ENCODE data around the gene PRTFDC1.

The PRTFDC1 gene

GRCh38 chr10:24910574-24910973 lies 41.8 kb downstream of the PRTFDC1 start:
- H3K4me3 Mint-ChIP-seq: no peak overlapping the region
- no peaks in the 10 kb centered on the region for H3K27me3 Mint-ChIP-seq
- peaks cover 3% of the 10 kb centered on the region for H3K36me3 Mint-ChIP-seq
- H3K9me3 Mint-ChIP-seq (ENCODE audit: low read depth): no peaks in the 10 kb centered on the region
- peaks cover 11% of the 10 kb centered on the region for H3K4me1 Mint-ChIP-seq (ENCODE audit: low read depth)
- no peak overlapping the region for H3K27ac Mint-ChIP-seq

- Mint-ChIP-seq H3K9me3 (ENCODE audit: low read depth) (no peaks in the 10 kb centered on the region), H3K27me3 (no peaks in the 10 kb centered on the region), H3K4me3 (no peak overlapping the region), H3K4me1 (ENCODE audit: low read depth) (peaks cover 11% of the 10 kb centered on the region), H3K27ac (no peak overlapping the region), H3K36me3 (peaks cover 3% of the 10 kb centered on the region)
Observed at GRCh38 chr10:24908793-24909423, 43.5 kb downstream of the PRTFDC1 start.

GRCh38 chr10:24907956-24908355 lies 44.5 kb downstream of the PRTFDC1 start:
- H3K4me1 Mint-ChIP-seq (ENCODE audit: low read depth): peaks cover 11% of the 10 kb centered on the region
- no peaks in the 10 kb centered on the region for H3K9me3 Mint-ChIP-seq (ENCODE audit: low read depth)
- no peak overlapping the region for H3K27ac Mint-ChIP-seq
- no peak overlapping the region for H3K4me3 Mint-ChIP-seq
- H3K27me3 Mint-ChIP-seq: no peaks in the 10 kb centered on the region
- peaks cover 3% of the 10 kb centered on the region for H3K36me3 Mint-ChIP-seq

GRCh38 chr10:24906372-24906771 lies 46.0 kb downstream of the PRTFDC1 start:
- no peaks in the 10 kb centered on the region for H3K27me3 Mint-ChIP-seq
- H3K9me3 Mint-ChIP-seq (ENCODE audit: low read depth): no peaks in the 10 kb centered on the region
- H3K36me3 Mint-ChIP-seq: peaks cover 5% of the 10 kb centered on the region
- peaks cover 12% of the 10 kb centered on the region for H3K4me1 Mint-ChIP-seq (ENCODE audit: low read depth)
- H3K4me3 Mint-ChIP-seq: no peak overlapping the region
- H3K27ac Mint-ChIP-seq: no peak overlapping the region

DNA sequence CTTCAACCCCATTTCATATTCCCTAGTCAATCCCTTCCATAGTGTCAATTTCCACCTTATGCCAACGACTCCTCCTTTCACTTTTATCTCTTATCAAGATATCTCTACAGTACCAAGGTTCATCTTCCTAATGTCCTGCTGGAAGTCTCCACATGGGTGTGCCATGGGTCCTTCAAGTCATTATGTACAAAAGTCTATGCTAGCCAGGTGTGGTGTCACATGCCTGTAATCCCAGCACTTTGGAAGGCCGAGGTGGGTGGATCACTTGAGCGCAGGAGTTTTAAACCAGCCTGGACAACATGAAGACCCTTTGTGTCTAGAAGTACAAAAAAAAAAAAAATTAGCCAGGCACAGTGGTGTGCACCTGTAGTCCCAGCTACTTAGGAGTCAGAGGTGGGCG lies 47.6 kb downstream of the PRTFDC1 start:
- H3K9me3 Mint-ChIP-seq (ENCODE audit: low read depth): no peaks in the 10 kb centered on the region
- no peak overlapping the region for H3K4me3 Mint-ChIP-seq
- no peak overlapping the region for H3K27ac Mint-ChIP-seq
- no peaks in the 10 kb centered on the region for H3K27me3 Mint-ChIP-seq
- H3K36me3 Mint-ChIP-seq: peaks cover 5% of the 10 kb centered on the region
- peaks cover 22% of the 10 kb centered on the region for H3K4me1 Mint-ChIP-seq (ENCODE audit: low read depth)

GRCh38 chr10:24902400-24902728 lies 50.0 kb downstream of the PRTFDC1 start:
- Mint-ChIP-seq H3K27ac (no peak overlapping the region), H3K36me3 (peaks cover 7% of the 10 kb centered on the region), H3K27me3 (no peaks in the 10 kb centered on the region), H3K4me1 (ENCODE audit: low read depth) (peaks cover 29% of the 10 kb centered on the region), H3K9me3 (ENCODE audit: low read depth) (no peaks in the 10 kb centered on the region), H3K4me3 (no peak overlapping the region)

DNA sequence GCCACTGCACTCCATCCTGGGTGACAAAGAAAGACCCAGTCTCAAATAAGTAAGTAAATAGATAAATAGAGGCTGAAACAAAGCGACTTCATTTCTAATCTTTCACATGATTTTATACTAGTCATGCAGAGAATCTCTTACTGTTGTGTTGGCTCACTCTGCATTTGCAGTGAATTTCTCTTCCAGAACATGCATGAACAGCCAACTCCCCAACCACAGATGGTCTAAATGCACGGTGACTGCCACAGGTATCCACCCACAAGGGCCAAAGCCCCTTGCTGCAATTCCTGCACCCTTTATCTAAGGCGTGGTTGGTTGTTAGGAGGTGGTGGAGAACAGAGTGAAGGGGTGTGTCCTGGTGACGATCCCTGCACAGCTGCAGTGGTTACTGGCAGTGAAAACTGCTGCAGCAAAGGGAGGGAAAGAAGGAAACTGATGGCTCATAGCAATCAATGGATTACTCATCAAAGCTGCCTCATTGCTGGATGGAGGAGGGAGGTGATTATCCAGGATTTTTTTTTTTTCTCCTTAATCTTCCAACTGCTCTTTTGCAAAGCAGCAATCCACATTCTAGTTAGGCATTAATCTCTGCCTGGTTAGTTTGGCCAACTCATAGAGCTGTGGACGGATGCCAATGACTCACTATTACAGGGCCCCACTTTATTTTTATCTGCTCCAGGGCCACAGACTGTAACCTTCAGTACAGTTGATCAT lies 50.6 kb downstream of the PRTFDC1 start:
- Mint-ChIP-seq H3K4me1 (ENCODE audit: low read depth) (peaks cover 35% of the 10 kb centered on the region), H3K27me3 (no peaks in the 10 kb centered on the region), H3K27ac (no peak overlapping the region), H3K4me3 (no peak overlapping the region), H3K36me3 (peaks cover 7% of the 10 kb centered on the region), H3K9me3 (ENCODE audit: low read depth) (no peaks in the 10 kb centered on the region)

GRCh38 chr10:24900888-24901685 lies 51.3 kb downstream of the PRTFDC1 start:
- Mint-ChIP-seq H3K4me1 (ENCODE audit: low read depth) (peaks cover 42% of the 10 kb centered on the region), H3K4me3 (no peak overlapping the region), H3K9me3 (ENCODE audit: low read depth) (no peaks in the 10 kb centered on the region), H3K36me3 (peaks cover 4% of the 10 kb centered on the region), H3K27me3 (no peaks in the 10 kb centered on the region), H3K27ac (peak overlapping the region; percentile 28)

- Mint-ChIP-seq H3K4me3 (no peak overlapping the region), H3K36me3 (peaks cover 4% of the 10 kb centered on the region), H3K9me3 (ENCODE audit: low read depth) (no peaks in the 10 kb centered on the region), H3K27me3 (no peaks in the 10 kb centered on the region), H3K4me1 (ENCODE audit: low read depth) (peaks cover 56% of the 10 kb centered on the region), H3K27ac (no peak overlapping the region)
Observed at GRCh38 chr10:24899571-24899970, 52.8 kb downstream of the PRTFDC1 start.

GRCh38 chr10:24898501-24898900 lies 53.9 kb downstream of the PRTFDC1 start:
- Mint-ChIP-seq H3K4me1 (ENCODE audit: low read depth) (peaks cover 64% of the 10 kb centered on the region), H3K9me3 (ENCODE audit: low read depth) (no peaks in the 10 kb centered on the region), H3K27ac (no peak overlapping the region), H3K27me3 (no peaks in the 10 kb centered on the region), H3K4me3 (no peak overlapping the region), H3K36me3 (peaks cover 4% of the 10 kb centered on the region)

- Mint-ChIP-seq H3K4me3 (peak overlapping the region; percentile 38), H3K4me1 (ENCODE audit: low read depth) (peaks cover 67% of the 10 kb centered on the region), H3K9me3 (ENCODE audit: low read depth) (peaks cover under 1% of the 10 kb centered on the region), H3K27ac (peak overlapping the region; percentile 70), H3K27me3 (no peaks in the 10 kb centered on the region), H3K36me3 (peaks cover 4% of the 10 kb centered on the region)
Observed at GRCh38 chr10:24897326-24897926, 55.0 kb downstream of the PRTFDC1 start.

DNA sequence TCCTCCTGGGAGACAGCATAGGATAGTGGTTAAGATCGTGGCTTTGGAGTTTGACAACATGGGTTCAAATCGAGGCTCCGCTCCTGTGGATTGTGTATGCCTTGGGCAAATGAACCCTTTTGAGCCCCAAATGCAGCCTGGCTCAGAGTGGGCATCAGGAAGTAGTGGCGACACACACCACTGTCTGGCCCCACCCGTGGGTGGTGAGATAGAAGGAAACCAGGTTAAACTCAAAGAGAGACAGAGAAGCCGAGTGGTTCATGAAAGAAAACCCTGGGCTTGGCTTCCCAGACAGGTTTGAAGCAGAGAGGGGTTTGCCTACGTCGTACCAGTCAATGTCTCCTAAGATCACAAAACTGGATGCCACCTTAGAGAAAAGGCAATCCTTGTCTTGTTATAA lies 57.7 kb downstream of the PRTFDC1 start:
- Mint-ChIP-seq H3K4me1 (ENCODE audit: low read depth) (peaks cover 57% of the 10 kb centered on the region), H3K4me3 (peak overlapping the region; percentile 67), H3K9me3 (ENCODE audit: low read depth) (peaks cover 3% of the 10 kb centered on the region), H3K27ac (peak overlapping the region; percentile 87), H3K36me3 (peaks cover 2% of the 10 kb centered on the region), H3K27me3 (no peaks in the 10 kb centered on the region)

DNA sequence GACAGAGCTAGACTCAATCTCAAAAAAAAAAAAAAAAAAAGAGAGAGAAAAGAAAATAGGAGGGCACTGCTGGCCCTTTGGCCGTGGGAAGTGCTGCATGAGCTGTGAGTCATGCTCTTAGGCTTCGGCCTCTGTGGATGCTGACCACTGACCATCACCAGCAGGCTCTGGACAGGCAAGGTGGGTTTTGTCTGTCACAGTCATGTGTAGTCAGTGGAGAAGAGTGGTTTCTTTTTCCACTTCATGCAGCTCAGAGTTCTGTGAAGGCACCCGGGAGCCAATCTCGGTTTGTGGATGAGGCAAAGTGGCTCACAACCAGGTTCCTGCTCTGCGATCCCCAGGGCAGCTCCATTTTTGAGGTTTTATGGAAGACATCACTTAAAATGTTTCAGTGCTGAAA lies 58.1 kb downstream of the PRTFDC1 start:
- Mint-ChIP-seq H3K4me1 (ENCODE audit: low read depth) (peaks cover 61% of the 10 kb centered on the region), H3K27me3 (no peaks in the 10 kb centered on the region), H3K4me3 (peak overlapping the region; percentile 67), H3K9me3 (ENCODE audit: low read depth) (peaks cover 3% of the 10 kb centered on the region), H3K36me3 (peaks cover 2% of the 10 kb centered on the region), H3K27ac (peak overlapping the region; percentile 87)

DNA sequence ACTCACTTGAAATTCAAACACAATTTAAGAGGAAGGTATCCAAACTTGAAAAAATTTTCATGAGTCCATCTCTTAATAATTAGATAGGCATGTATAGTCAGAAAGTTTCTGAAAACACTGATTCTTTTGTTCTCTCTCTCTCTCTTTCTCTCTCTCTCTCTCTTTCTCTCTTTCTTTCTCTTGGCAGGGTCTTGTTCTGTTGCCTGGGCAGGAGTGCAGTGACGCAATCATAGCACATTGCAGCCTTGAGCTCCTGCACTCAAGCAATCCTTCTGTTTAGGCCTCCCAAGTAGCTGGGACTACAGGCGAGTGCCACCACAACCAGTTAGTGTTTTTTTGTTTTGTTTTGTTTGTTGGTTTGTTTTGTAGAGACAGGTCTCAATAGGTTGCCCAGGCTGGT lies 59.3 kb downstream of the PRTFDC1 start:
- Mint-ChIP-seq H3K4me1 (ENCODE audit: low read depth) (peaks cover 68% of the 10 kb centered on the region), H3K36me3 (peaks cover 2% of the 10 kb centered on the region), H3K4me3 (no peak overlapping the region), H3K27ac (peak overlapping the region; percentile 50), H3K9me3 (ENCODE audit: low read depth) (peaks cover 3% of the 10 kb centered on the region), H3K27me3 (no peaks in the 10 kb centered on the region)

DNA sequence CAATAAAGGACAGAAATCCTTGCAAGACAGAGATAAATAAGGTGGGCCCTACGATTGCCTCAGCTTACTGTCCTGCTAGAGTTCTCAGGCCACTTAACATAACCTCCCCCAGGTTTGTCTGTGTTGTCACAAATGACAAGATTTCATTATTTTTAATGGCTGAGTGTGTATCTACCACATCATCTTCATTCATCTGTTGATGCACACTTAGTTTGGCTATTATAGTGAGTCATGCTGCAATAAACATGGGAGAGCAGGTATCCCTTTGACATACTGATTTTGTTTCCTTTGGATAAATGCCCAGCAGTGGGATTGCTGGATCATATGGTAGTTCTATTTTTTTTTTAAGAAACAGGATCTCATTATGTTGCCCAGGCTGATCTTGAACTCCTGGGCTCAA lies 60.6 kb downstream of the PRTFDC1 start:
- H3K9me3 Mint-ChIP-seq (ENCODE audit: low read depth): peaks cover 3% of the 10 kb centered on the region
- H3K27ac Mint-ChIP-seq: no peak overlapping the region
- peaks cover 68% of the 10 kb centered on the region for H3K4me1 Mint-ChIP-seq (ENCODE audit: low read depth)

More for the DNA sequence above, 60.6 kb downstream of the PRTFDC1 start:
- H3K4me3 Mint-ChIP-seq: no peak overlapping the region
- H3K36me3 Mint-ChIP-seq: peaks cover 5% of the 10 kb centered on the region
- H3K27me3 Mint-ChIP-seq: no peaks in the 10 kb centered on the region

Data from activated naive CD8-positive, alpha-beta T cell (primary cell).